ENCODE measurements around the gene TBC1D2B. TPM values are rescaled to one million over a fixed set of nuclear protein-coding genes. Genes with fewer than 3 reads are reported as not detected.

The TBC1D2B gene
- total and polyA plus RNA-seq, 2 experiments from 2014 or later: 24.8 to 38.4 TPM

DNA sequence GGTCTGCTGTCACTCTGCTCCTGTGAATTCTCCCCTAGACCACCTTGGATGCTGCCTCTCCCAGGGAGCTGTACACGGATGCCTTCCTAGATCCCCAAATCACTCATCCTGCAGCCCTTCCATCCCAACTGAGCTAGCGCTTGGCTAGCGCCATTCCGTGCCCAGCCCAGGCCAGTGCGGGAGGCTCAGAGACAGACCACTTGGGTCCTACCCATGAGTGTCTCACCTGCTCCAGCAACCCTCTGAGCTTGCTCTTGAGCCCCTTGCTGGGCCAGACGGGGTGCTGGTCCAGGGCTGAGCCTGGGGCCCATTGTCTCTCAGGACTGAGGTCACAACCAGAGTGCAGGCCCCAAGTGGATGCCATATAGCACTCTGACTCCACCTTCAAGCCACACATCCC lies 32.6 kb upstream of the TBC1D2B start:
- Histone ChIP-seq H3K27me3 (no peaks in the 10 kb centered on the region), H3K4me3 (no peak overlapping the region), H3K27ac (no peak overlapping the region), H3K9me2 (replicated peaks; ENCODE audit: insufficient read depth) (no peaks in the 10 kb centered on the region), H3K4me2 (no peak overlapping the region), H4K20me1 (ENCODE audit: insufficient read depth, poor library complexity, severe bottlenecking) (no peaks in the 10 kb centered on the region), H3K79me2 (no peaks in the 10 kb centered on the region), H3K9me3 (ENCODE audit: low read depth) (no peaks in the 10 kb centered on the region), H2AFZ (no peak overlapping the region), H3K4me1 (ENCODE audit: insufficient read depth) (no peaks in the 10 kb centered on the region), H3K36me3 (replicated peaks; ENCODE audit: insufficient read depth, low read depth) (no peaks in the 10 kb centered on the region)
- 98% methylated on average over 6 of the region's 6 CpGs for WGBS (ENCODE audit: low lambda C conversion rate, missing lambda C conversion rate)
- TF ChIP-seq EZH2phosphoT487 (IDR thresholded peaks at IDR 0.05; ENCODE audit: low read depth, severe bottlenecking, unreplicated experiment) (no peak), EZH2 (IDR thresholded peaks at IDR 0.05; ENCODE audit: borderline replicate concordance) (no peak)
- TF ChIP-seq, protein P1, sequence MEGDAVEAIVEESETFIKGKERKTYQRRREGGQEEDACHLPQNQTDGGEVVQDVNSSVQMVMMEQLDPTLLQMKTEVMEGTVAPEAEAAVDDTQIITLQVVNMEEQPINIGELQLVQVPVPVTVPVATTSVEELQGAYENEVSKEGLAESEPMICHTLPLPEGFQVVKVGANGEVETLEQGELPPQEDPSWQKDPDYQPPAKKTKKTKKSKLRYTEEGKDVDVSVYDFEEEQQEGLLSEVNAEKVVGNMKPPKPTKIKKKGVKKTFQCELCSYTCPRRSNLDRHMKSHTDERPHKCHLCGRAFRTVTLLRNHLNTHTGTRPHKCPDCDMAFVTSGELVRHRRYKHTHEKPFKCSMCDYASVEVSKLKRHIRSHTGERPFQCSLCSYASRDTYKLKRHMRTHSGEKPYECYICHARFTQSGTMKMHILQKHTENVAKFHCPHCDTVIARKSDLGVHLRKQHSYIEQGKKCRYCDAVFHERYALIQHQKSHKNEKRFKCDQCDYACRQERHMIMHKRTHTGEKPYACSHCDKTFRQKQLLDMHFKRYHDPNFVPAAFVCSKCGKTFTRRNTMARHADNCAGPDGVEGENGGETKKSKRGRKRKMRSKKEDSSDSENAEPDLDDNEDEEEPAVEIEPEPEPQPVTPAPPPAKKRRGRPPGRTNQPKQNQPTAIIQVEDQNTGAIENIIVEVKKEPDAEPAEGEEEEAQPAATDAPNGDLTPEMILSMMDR (IDR thresholded peaks at IDR 0.05; ENCODE audit: poor library complexity): no peak
- DNase-seq (ENCODE audit: low spot score): no peak

DNA sequence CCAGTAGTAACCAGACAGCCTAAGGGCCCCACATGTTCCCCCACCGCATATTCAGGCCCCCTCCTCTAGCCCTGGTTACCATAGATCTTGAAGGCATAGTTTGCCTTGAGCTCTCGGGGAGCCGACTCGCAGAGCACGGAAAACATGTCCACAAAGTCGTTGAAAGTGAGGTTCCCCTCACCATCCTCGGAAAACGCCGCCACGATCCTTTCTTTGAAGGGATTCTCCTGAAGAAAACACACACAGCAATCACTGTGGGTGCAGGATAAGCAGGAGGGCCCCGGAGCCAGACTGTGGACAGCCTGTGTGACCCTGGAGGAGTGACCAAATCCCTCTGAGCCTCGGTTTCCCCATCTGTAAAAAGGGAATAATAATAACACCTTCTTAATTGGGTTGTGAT lies 31.6 kb upstream of the TBC1D2B start:
- WGBS (ENCODE audit: low lambda C conversion rate, missing lambda C conversion rate): 93% methylated on average over 11 of the region's 12 CpGs

DNA sequence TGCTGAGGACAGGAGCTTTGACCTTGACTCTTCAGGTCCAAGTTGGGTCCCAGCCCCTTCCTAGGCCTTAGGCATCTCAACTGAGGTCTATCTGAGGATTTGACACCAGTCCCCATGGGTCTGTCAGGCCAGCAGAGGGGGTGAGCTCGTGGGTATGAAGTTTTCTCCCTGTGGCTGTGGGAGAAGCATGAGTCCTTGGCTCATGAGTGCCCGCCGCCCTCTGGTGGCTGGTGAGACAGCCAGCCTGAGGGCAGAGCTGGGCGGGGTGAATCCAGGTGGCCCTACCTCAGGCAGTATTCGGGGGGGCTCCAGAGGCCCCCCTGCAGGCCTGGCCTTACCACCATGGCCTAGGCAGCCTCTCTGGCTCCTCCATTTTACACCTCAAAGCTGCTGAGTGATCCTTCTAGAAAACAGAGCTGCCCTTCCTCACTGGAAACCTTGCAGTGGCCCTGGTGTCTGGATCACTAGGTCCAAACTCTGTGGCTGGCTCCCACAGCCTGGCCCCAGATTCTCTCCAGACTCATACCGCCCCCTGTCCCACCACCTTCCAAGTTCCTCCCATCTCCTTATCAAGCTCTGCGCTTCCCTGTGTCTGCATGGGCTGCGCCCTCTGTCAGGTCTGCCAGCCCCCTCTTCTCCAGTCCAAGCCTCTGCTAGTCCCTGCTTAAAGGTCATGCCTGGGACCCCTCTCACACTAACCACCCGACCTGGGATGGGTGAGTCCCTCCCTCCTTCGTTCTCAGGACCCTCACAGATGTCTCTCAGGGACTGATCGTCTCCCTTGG lies 31.0 kb upstream of the TBC1D2B start:
- Histone ChIP-seq H3K4me2 (no peak overlapping the region), H3K4me1 (ENCODE audit: insufficient read depth) (no peaks in the 10 kb centered on the region), H3K27ac (no peak overlapping the region), H3K36me3 (replicated peaks; ENCODE audit: insufficient read depth, low read depth) (no peaks in the 10 kb centered on the region), H2AFZ (no peak overlapping the region), H3K79me2 (no peaks in the 10 kb centered on the region), H4K20me1 (ENCODE audit: insufficient read depth, poor library complexity, severe bottlenecking) (no peaks in the 10 kb centered on the region), H3K27me3 (no peaks in the 10 kb centered on the region), H3K9me2 (replicated peaks; ENCODE audit: insufficient read depth) (no peaks in the 10 kb centered on the region), H3K9me3 (ENCODE audit: low read depth) (no peaks in the 10 kb centered on the region), H3K4me3 (no peak overlapping the region)
- WGBS (ENCODE audit: low lambda C conversion rate, missing lambda C conversion rate): 48% methylated on average over 11 of the region's 11 CpGs
- no peak for TF ChIP-seq EZH2phosphoT487 (IDR thresholded peaks at IDR 0.05; ENCODE audit: low read depth, severe bottlenecking, unreplicated experiment)
- TF ChIP-seq, protein P1 (IDR thresholded peaks at IDR 0.05; ENCODE audit: poor library complexity): peak; percentile 88
- DNase-seq (ENCODE audit: low spot score): peak; percentile 91

More for the DNA sequence above, 31.6 kb upstream of the TBC1D2B start:
- Histone ChIP-seq H3K36me3 (replicated peaks; ENCODE audit: insufficient read depth, low read depth) (no peaks in the 10 kb centered on the region), H4K20me1 (ENCODE audit: insufficient read depth, poor library complexity, severe bottlenecking) (no peaks in the 10 kb centered on the region), H3K4me1 (ENCODE audit: insufficient read depth) (no peaks in the 10 kb centered on the region), H3K4me2 (no peak overlapping the region), H3K27me3 (no peaks in the 10 kb centered on the region), H3K27ac (no peak overlapping the region), H3K9me3 (ENCODE audit: low read depth) (no peaks in the 10 kb centered on the region), H3K9me2 (replicated peaks; ENCODE audit: insufficient read depth) (no peaks in the 10 kb centered on the region), H2AFZ (no peak overlapping the region), H3K4me3 (no peak overlapping the region), H3K79me2 (no peaks in the 10 kb centered on the region)
- TF ChIP-seq, protein P1 (IDR thresholded peaks at IDR 0.05; ENCODE audit: poor library complexity): no peak
- no peak for TF ChIP-seq EZH2 (IDR thresholded peaks at IDR 0.05; ENCODE audit: borderline replicate concordance)
- no peak for TF ChIP-seq EZH2phosphoT487 (IDR thresholded peaks at IDR 0.05; ENCODE audit: low read depth, severe bottlenecking, unreplicated experiment)
- DNase-seq (ENCODE audit: low spot score): no peak
